SU-DHL-6 (cell line): Measurements from ENCODE around the gene MOV10L1.

ENCODE experiments used
- H2AFZ ChIP-seq: fragments of 200-600 bp; sonication (generic); 2 replicates; pipeline ENCODE4 v1.6.1; 2014; ENCODE audit warnings: low read depth, mild to moderate bottlenecking, moderate library complexity, mixed read lengths, antibody characterized with exemption, low read length; ENCODE audit not compliant: severe bottlenecking
- H3F3A ChIP-seq: fragments of 200-600 bp; shearing (Covaris generic); 2 replicates; pipeline ENCODE4 v1.6.0; 2016; ENCODE audit warnings: antibody characterized with exemption, mild to moderate bottlenecking; ENCODE audit not compliant: insufficient read depth
- H3K27ac ChIP-seq: fragments of 200-600 bp; sonication (generic); 2 replicates; pipeline ENCODE4 v1.5.1; 2016; ENCODE audit warnings: low read depth, mild to moderate bottlenecking, low read length, moderate library complexity, mixed read lengths
- H3K27me3 ChIP-seq: fragments of 200-600 bp; sonication (generic), shearing (Covaris generic); 2 replicates; pipeline ENCODE4 v1.6.0; 2014; ENCODE audit warnings: mild to moderate bottlenecking, low read length
- H3K36me3 ChIP-seq: fragments of 200-600 bp; sonication (generic); 2 replicates; pipeline ENCODE4 v1.6.1; 2014; ENCODE audit warnings: mild to moderate bottlenecking, low read length, mixed read lengths
- H3K4me2 ChIP-seq: fragments of 300-600, 200-600 bp; shearing (Covaris generic), sonication (generic); 2 replicates; pipeline ENCODE4 v1.6.0; 2014; ENCODE audit warnings: low read length, low read depth, mild to moderate bottlenecking; ENCODE audit not compliant: poor library complexity, severe bottlenecking
- H3K4me3 ChIP-seq: fragments of 200-600 bp; sonication (generic); 2 replicates; pipeline ENCODE4 v1.5.1; 2014; ENCODE audit warnings: antibody characterized with exemption, low read length, mild to moderate bottlenecking, mixed read lengths; ENCODE audit not compliant: insufficient read depth, poor library complexity, severe bottlenecking
- H3K79me2 ChIP-seq: fragments of 200-600 bp; sonication (generic); 2 replicates; pipeline ENCODE4 v1.6.1; 2014; ENCODE audit warnings: mild to moderate bottlenecking, low read length, moderate library complexity; ENCODE audit not compliant: insufficient read depth
- H3K9ac ChIP-seq: fragments of 200-600 bp; sonication (generic); 2 replicates; pipeline ENCODE4 v1.7.0; 2014; ENCODE audit warnings: mild to moderate bottlenecking, low read length
- H3K9me2 ChIP-seq: fragments of 200-600 bp; sonication (generic); replicated peaks from 2 replicates; pipeline ENCODE4 v1.6.1; 2014; ENCODE audit warnings: low read length; ENCODE audit not compliant: insufficient read depth
- H3K9me3 ChIP-seq: fragments of 200-600 bp; sonication (generic); 2 replicates; pipeline ENCODE4 v1.6.1; 2014; ENCODE audit warnings: low read length, mixed read lengths; ENCODE audit not compliant: insufficient read depth
- H4K20me1 ChIP-seq: fragments of 200-600 bp; sonication (generic); 2 replicates; pipeline ENCODE4 v1.6.1; 2014; ENCODE audit warnings: low read depth, mild to moderate bottlenecking, antibody characterized with exemption, low read length, moderate library complexity, mixed read lengths
- EZH2phosphoT487 ChIP-seq: fragments of 200-600 bp; sonication (generic), shearing (Covaris generic); conservative IDR thresholded peaks from 2 replicates; pipeline ENCODE4 v1.6.1; 2018; ENCODE audit warnings: mild to moderate bottlenecking, antibody characterized with exemption, low read length, moderate library complexity, mixed read lengths
- TF ChIP-seq, protein P1 (sequence below): fragments of 200-600 bp; sonication (generic); IDR thresholded peaks from one replicate; pipeline ENCODE4 v1.5.1; 2017; ENCODE audit warnings: antibody characterized with exemption, mild to moderate bottlenecking, low read length, moderate library complexity; ENCODE audit not compliant: insufficient read depth, poor library complexity, severe bottlenecking

The MOV10L1 gene

DNA sequence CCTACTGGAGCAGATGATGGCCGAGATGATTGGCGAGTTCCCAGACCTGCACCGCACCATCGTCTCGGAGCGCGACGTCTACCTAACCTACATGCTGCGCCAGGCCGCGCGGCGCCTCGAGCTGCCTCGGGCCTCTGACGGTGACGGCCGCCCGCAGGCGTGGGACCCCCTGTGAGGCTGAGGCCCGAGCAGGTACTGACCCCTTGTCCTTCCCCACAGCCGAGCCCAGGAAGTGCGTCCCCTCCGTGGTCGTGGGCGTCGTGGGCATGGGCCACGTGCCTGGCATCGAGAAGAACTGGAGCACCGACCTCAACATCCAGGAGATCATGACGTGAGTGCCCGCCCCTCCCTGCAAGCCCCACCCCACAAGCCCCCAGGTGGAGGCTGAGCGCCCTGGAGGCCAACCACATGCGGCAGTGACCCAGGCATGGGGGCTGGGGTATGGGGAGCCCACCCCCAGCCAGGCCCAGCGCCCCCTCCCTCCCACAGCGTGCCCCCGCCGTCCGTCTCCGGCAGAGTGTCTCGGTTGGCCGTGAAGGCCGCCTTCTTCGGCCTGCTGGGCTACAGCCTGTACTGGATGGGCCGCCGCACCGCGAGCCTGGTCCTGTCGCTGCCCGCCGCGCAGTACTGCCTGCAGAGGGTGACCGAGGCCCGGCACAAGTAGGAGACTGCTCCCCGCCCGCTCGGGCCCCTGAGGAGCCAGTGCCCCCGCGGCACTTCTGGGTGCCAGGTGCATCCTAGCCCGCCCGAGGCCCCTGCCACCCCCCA, 108.2 kb downstream of the MOV10L1 start:
- Histone ChIP-seq H3F3A (peaks cover 28% of the 10 kb centered on the region), H3K9ac (no peak overlapping the region), H3K79me2 (peaks cover 30% of the 10 kb centered on the region), H3K4me3 (no peak overlapping the region), H3K9me2 (no peaks in the 10 kb centered on the region), H3K27me3 (no peaks in the 10 kb centered on the region), H3K36me3 (peaks cover 2% of the 10 kb centered on the region; the same call in 1 of the 2 replicates), H3K27ac (no peak overlapping the region), H3K4me2 (no peak overlapping the region), H3K9me3 (no peaks in the 10 kb centered on the region), H4K20me1 (no peaks in the 10 kb centered on the region), H2AFZ (no peak overlapping the region)
- TF ChIP-seq EZH2phosphoT487, result no peak
- TF ChIP-seq, protein P1, sequence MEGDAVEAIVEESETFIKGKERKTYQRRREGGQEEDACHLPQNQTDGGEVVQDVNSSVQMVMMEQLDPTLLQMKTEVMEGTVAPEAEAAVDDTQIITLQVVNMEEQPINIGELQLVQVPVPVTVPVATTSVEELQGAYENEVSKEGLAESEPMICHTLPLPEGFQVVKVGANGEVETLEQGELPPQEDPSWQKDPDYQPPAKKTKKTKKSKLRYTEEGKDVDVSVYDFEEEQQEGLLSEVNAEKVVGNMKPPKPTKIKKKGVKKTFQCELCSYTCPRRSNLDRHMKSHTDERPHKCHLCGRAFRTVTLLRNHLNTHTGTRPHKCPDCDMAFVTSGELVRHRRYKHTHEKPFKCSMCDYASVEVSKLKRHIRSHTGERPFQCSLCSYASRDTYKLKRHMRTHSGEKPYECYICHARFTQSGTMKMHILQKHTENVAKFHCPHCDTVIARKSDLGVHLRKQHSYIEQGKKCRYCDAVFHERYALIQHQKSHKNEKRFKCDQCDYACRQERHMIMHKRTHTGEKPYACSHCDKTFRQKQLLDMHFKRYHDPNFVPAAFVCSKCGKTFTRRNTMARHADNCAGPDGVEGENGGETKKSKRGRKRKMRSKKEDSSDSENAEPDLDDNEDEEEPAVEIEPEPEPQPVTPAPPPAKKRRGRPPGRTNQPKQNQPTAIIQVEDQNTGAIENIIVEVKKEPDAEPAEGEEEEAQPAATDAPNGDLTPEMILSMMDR, result no peak

DNA sequence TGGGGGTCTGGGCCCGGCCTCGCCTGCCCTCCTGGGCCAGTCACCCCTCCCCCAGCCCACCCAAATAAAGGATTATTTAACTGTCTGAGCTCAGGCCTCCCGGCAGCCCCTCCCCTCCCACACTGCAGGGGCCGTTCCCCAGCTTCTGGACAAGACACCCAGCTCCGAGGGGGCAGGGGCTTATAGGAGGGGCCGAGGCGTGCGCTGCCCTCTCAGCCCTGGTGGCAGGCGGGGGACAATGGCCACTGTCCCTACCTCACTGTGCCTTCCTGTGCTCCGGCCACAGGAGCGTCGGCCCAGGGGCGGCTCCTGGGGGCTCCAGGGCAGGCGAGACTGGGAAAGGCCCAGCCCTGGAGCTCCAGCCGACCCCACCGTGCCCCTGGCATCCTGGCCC, 108.8 kb downstream of the MOV10L1 start:
- no peak overlapping the region for H3K4me2 ChIP-seq
- H3F3A ChIP-seq, result peaks cover 23% of the 10 kb centered on the region
- H3K4me3 ChIP-seq, result no peak overlapping the region
- H4K20me1 ChIP-seq, result no peaks in the 10 kb centered on the region
- H3K27me3 ChIP-seq, result no peaks in the 10 kb centered on the region
- peak overlapping the region; percentile 81 for H3K27ac ChIP-seq
- no peak for TF ChIP-seq EZH2phosphoT487
- TF ChIP-seq, protein P1, result no peak
- H2AFZ ChIP-seq, result no peak overlapping the region
- H3K36me3 ChIP-seq, result peaks cover 8% of the 10 kb centered on the region; the same call in 1 of the 2 replicates
- H3K9me3 ChIP-seq, result no peaks in the 10 kb centered on the region
- H3K79me2 ChIP-seq, result peaks cover 30% of the 10 kb centered on the region
- H3K9ac ChIP-seq, result no peak overlapping the region
- H3K9me2 ChIP-seq, result no peaks in the 10 kb centered on the region

DNA sequence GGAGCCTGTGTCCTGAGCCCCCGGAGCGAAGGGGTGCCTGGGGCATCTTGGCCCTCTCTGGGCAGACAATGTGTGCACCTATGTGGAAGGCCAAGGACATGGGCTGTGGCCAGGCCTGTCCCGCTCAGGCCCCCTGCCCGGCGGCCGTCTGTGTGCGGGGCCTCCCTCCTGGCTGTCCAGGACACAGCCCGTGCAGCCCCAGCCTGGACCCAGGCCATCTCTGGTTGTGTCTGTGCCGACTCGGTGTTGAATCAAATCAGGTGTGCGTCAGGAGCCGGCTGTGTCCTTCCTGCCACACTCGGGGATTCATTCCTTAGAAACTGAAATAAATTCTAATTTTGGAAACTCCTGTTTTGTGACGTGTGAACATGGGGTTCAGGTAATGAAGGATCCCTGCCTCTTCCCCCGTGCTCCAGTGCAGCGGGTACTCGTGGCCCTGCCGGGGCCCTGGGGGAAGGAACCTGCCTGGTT, 109.5 kb downstream of the MOV10L1 start:
- Histone ChIP-seq H3K27me3 (no peaks in the 10 kb centered on the region), H3K4me2 (peak overlapping the region; percentile 88), H3K4me3 (peak overlapping the region; percentile 66), H3K27ac (peak overlapping the region; percentile 81), H4K20me1 (no peaks in the 10 kb centered on the region), H3F3A (peaks cover 23% of the 10 kb centered on the region), H3K9me2 (no peaks in the 10 kb centered on the region), H3K36me3 (peaks cover 12% of the 10 kb centered on the region; the same call in 1 of the 2 replicates), H2AFZ (no peak overlapping the region), H3K79me2 (peaks cover 30% of the 10 kb centered on the region), H3K9ac (peak overlapping the region; percentile 95), H3K9me3 (no peaks in the 10 kb centered on the region)
- TF ChIP-seq, protein P1, result no peak
- no peak for TF ChIP-seq EZH2phosphoT487
